Measurements from ENCODE around the gene FRMPD4. TPM values are rescaled to one million over a fixed set of nuclear protein-coding genes. Genes with fewer than 3 reads are reported as not detected.

FRMPD4 gene
- total and polyA plus RNA-seq, 2 donors (not counting 1 experiment from before 2014, with no cell fraction given), result 0.50 to 1.5 TPM

GRCh38 chrX:12307961-12308360, 169.7 kb downstream of the FRMPD4 start:
- Histone ChIP-seq H3K9me3 (ENCODE audit: control insufficient read depth, insufficient read depth, low read depth, low read length) (no peaks in the 10 kb centered on the region), H3K27me3 (ENCODE audit: control insufficient read depth, insufficient read depth, low read length) (no peaks in the 10 kb centered on the region), H2AFZ (ENCODE audit: low read length) (no peak overlapping the region), H3K4me3 (replicated peaks in 1 of 4; ENCODE audit: control extremely low read depth in 1 of 4, insufficient read depth in 1 of 4, low read depth in 3 of 4, low read length in 4 of 4) (no peak overlapping the region), H4K20me1 (ENCODE audit: control insufficient read depth, extremely low read depth, insufficient read depth, low read length) (no peaks in the 10 kb centered on the region), H3K27ac (ENCODE audit: insufficient read depth, low read length) (no peak overlapping the region), H3K9ac (ENCODE audit: insufficient read depth, low read length) (no peak overlapping the region), H3K36me3 (ENCODE audit: control insufficient read depth, insufficient read depth, low read length) (no peaks in the 10 kb centered on the region), H3K4me2 (ENCODE audit: extremely low read depth, insufficient read depth, low read length) (no peak overlapping the region), H3K4me1 (ENCODE audit: control insufficient read depth, extremely low read depth, insufficient read depth, low read length) (no peaks in the 10 kb centered on the region), H3K79me2 (ENCODE audit: control insufficient read depth, insufficient read depth, low read length) (no peaks in the 10 kb centered on the region)
- TF ChIP-seq EZH2 (IDR thresholded peaks at IDR 0.05; ENCODE audit: low read length, missing control alignments) (no peak), CTCF (conservative IDR thresholded peaks at IDR 0.05 in 1 of 2, IDR thresholded peaks at IDR 0.05 in 1 of 2; ENCODE audit: low read depth in 1 of 2, low read length in 2 of 2) (no peak)
- DNase-seq (ENCODE audit: low read depth in 2 of 2), result no peak

GRCh38 chrX:12308420-12308819, 170.1 kb downstream of the FRMPD4 start:
- H3K9me3 ChIP-seq (ENCODE audit: control insufficient read depth, insufficient read depth, low read depth, low read length), result no peaks in the 10 kb centered on the region
- H3K27me3 ChIP-seq (ENCODE audit: control insufficient read depth, insufficient read depth, low read length), result no peaks in the 10 kb centered on the region
- H3K4me3 ChIP-seq (replicated peaks in 1 of 4; ENCODE audit: control extremely low read depth in 1 of 4, insufficient read depth in 1 of 4, low read depth in 3 of 4, low read length in 4 of 4), result no peak overlapping the region
- H3K4me1 ChIP-seq (ENCODE audit: control insufficient read depth, extremely low read depth, insufficient read depth, low read length), result no peaks in the 10 kb centered on the region
- no peak overlapping the region for H2AFZ ChIP-seq (ENCODE audit: low read length)
- no peak overlapping the region for H3K4me2 ChIP-seq (ENCODE audit: extremely low read depth, insufficient read depth, low read length)
- no peak overlapping the region for H3K9ac ChIP-seq (ENCODE audit: insufficient read depth, low read length)
- H3K27ac ChIP-seq (ENCODE audit: insufficient read depth, low read length), result no peak overlapping the region
- H3K79me2 ChIP-seq (ENCODE audit: control insufficient read depth, insufficient read depth, low read length), result no peaks in the 10 kb centered on the region
- H4K20me1 ChIP-seq (ENCODE audit: control insufficient read depth, extremely low read depth, insufficient read depth, low read length), result no peaks in the 10 kb centered on the region
- no peaks in the 10 kb centered on the region for H3K36me3 ChIP-seq (ENCODE audit: control insufficient read depth, insufficient read depth, low read length)
- TF ChIP-seq EZH2 (IDR thresholded peaks at IDR 0.05; ENCODE audit: low read length, missing control alignments) (no peak), CTCF (conservative IDR thresholded peaks at IDR 0.05 in 1 of 2, IDR thresholded peaks at IDR 0.05 in 1 of 2; ENCODE audit: low read depth in 1 of 2, low read length in 2 of 2) (no peak)
- no peak for DNase-seq (ENCODE audit: low read depth in 2 of 2)

- H2AFZ ChIP-seq (ENCODE audit: low read length), result no peak overlapping the region
- no peak overlapping the region for H3K27ac ChIP-seq (ENCODE audit: insufficient read depth, low read length)
- H3K36me3 ChIP-seq (ENCODE audit: control insufficient read depth, insufficient read depth, low read length), result no peaks in the 10 kb centered on the region
- no peaks in the 10 kb centered on the region for H3K4me1 ChIP-seq (ENCODE audit: control insufficient read depth, extremely low read depth, insufficient read depth, low read length)
- DNase-seq (ENCODE audit: low read depth in 2 of 2), result no peak
- no peaks in the 10 kb centered on the region for H3K27me3 ChIP-seq (ENCODE audit: control insufficient read depth, insufficient read depth, low read length)
- no peak overlapping the region for H3K4me2 ChIP-seq (ENCODE audit: extremely low read depth, insufficient read depth, low read length)
- no peaks in the 10 kb centered on the region for H4K20me1 ChIP-seq (ENCODE audit: control insufficient read depth, extremely low read depth, insufficient read depth, low read length)
- H3K9ac ChIP-seq (ENCODE audit: insufficient read depth, low read length), result no peak overlapping the region
- no peak overlapping the region for H3K4me3 ChIP-seq (replicated peaks in 1 of 4; ENCODE audit: control extremely low read depth in 1 of 4, insufficient read depth in 1 of 4, low read depth in 3 of 4, low read length in 4 of 4)
- H3K9me3 ChIP-seq (ENCODE audit: control insufficient read depth, insufficient read depth, low read depth, low read length), result no peaks in the 10 kb centered on the region
- H3K79me2 ChIP-seq (ENCODE audit: control insufficient read depth, insufficient read depth, low read length), result no peaks in the 10 kb centered on the region
- TF ChIP-seq EZH2 (IDR thresholded peaks at IDR 0.05; ENCODE audit: low read length, missing control alignments), result no peak
- no peak for TF ChIP-seq CTCF (conservative IDR thresholded peaks at IDR 0.05 in 1 of 2, IDR thresholded peaks at IDR 0.05 in 1 of 2; ENCODE audit: low read depth in 1 of 2, low read length in 2 of 2)
Observed at GRCh38 chrX:12309040-12309743, 170.9 kb downstream of the FRMPD4 start.
